ENCODE data around the gene AGBL1. TPM values are rescaled to one million over a fixed set of nuclear protein-coding genes. Genes with fewer than 3 reads are reported as not detected.

Gene AGBL1
- total RNA-seq, 2 experiments from 2014 or later: not detected

GRCh38 chr15:86259589-86259988 lies 179.9 kb downstream of the AGBL1 start:
- no peaks in the 10 kb centered on the region for H3K36me3 Mint-ChIP-seq
- CTCF ChIA-PET: no interaction called here
- H3K27ac Mint-ChIP-seq: no peak overlapping the region
- ATAC-seq: no peak
- H3K4me3 Mint-ChIP-seq: no peak overlapping the region
- no peaks in the 10 kb centered on the region for H3K9me3 Mint-ChIP-seq (ENCODE audit: low read depth)
- no peaks in the 10 kb centered on the region for H3K4me1 Mint-ChIP-seq
- DNase-seq: no peak
- H3K27me3 Mint-ChIP-seq: peaks cover 3% of the 10 kb centered on the region

GRCh38 chr15:86263230-86263629 lies 183.6 kb downstream of the AGBL1 start:
- Mint-ChIP-seq H3K27ac (no peak overlapping the region), H3K36me3 (no peaks in the 10 kb centered on the region), H3K4me3 (no peak overlapping the region), H3K4me1 (no peaks in the 10 kb centered on the region), H3K27me3 (peaks cover 3% of the 10 kb centered on the region), H3K9me3 (ENCODE audit: low read depth) (no peaks in the 10 kb centered on the region)
- no peak for DNase-seq
- no peak for ATAC-seq
- CTCF ChIA-PET: no interaction called here

GRCh38 chr15:86266896-86267484 lies 187.3 kb downstream of the AGBL1 start:
- Mint-ChIP-seq H3K27me3 (peaks cover 3% of the 10 kb centered on the region), H3K36me3 (no peaks in the 10 kb centered on the region), H3K27ac (no peak overlapping the region), H3K9me3 (ENCODE audit: low read depth) (no peaks in the 10 kb centered on the region), H3K4me3 (no peak overlapping the region), H3K4me1 (no peaks in the 10 kb centered on the region)
- CTCF ChIA-PET: no interaction called here
- DNase-seq: no peak
- ATAC-seq: no peak

- no peaks in the 10 kb centered on the region for H3K9me3 Mint-ChIP-seq (ENCODE audit: low read depth)
Observed at GRCh38 chr15:86267892-86268291, 188.2 kb downstream of the AGBL1 start.

GRCh38 chr15:86268558-86268957 lies 188.9 kb downstream of the AGBL1 start:
- CTCF ChIA-PET: no interaction called here
- H3K27ac Mint-ChIP-seq: no peak overlapping the region
- no peak overlapping the region for H3K4me3 Mint-ChIP-seq
- no peaks in the 10 kb centered on the region for H3K36me3 Mint-ChIP-seq
- no peaks in the 10 kb centered on the region for H3K4me1 Mint-ChIP-seq
- DNase-seq: no peak
- no peaks in the 10 kb centered on the region for H3K27me3 Mint-ChIP-seq
- H3K9me3 Mint-ChIP-seq (ENCODE audit: low read depth): no peaks in the 10 kb centered on the region
- ATAC-seq: no peak

More at GRCh38 chr15:86267892-86268291, 188.2 kb downstream of the AGBL1 start:
- CTCF ChIA-PET: no interaction called here
- H3K27me3 Mint-ChIP-seq: no peaks in the 10 kb centered on the region
- ATAC-seq (no peak), DNase-seq (no peak)
- H3K4me1 Mint-ChIP-seq: no peaks in the 10 kb centered on the region
- H3K27ac Mint-ChIP-seq: no peak overlapping the region
- H3K4me3 Mint-ChIP-seq: no peak overlapping the region
- H3K36me3 Mint-ChIP-seq: no peaks in the 10 kb centered on the region

- H3K9me3 Mint-ChIP-seq (ENCODE audit: low read depth): no peaks in the 10 kb centered on the region
- CTCF ChIA-PET: no interaction called here
Observed at GRCh38 chr15:86273309-86273708, 193.6 kb downstream of the AGBL1 start.

GRCh38 chr15:86275361-86275760 lies 195.7 kb downstream of the AGBL1 start:
- Mint-ChIP-seq H3K27me3 (no peaks in the 10 kb centered on the region), H3K4me1 (no peaks in the 10 kb centered on the region), H3K36me3 (no peaks in the 10 kb centered on the region), H3K4me3 (no peak overlapping the region), H3K27ac (no peak overlapping the region), H3K9me3 (ENCODE audit: low read depth) (no peaks in the 10 kb centered on the region)
- CTCF ChIA-PET: no interaction called here
- ATAC-seq (no peak), DNase-seq (no peak)

More at GRCh38 chr15:86273309-86273708, 193.6 kb downstream of the AGBL1 start:
- Mint-ChIP-seq H3K36me3 (no peaks in the 10 kb centered on the region), H3K27me3 (no peaks in the 10 kb centered on the region), H3K4me3 (no peak overlapping the region), H3K27ac (no peak overlapping the region), H3K4me1 (no peaks in the 10 kb centered on the region)
- ATAC-seq (no peak), DNase-seq (no peak)

- H3K4me1 Mint-ChIP-seq: no peaks in the 10 kb centered on the region
- ATAC-seq (no peak), DNase-seq (no peak)
- H3K9me3 Mint-ChIP-seq (ENCODE audit: low read depth): no peaks in the 10 kb centered on the region
- H3K4me3 Mint-ChIP-seq: no peak overlapping the region
- CTCF ChIA-PET: no interaction called here
- H3K27ac Mint-ChIP-seq: no peak overlapping the region
- no peaks in the 10 kb centered on the region for H3K27me3 Mint-ChIP-seq
- H3K36me3 Mint-ChIP-seq: no peaks in the 10 kb centered on the region
Observed at GRCh38 chr15:86278586-86278985, 198.9 kb downstream of the AGBL1 start.

- H3K27ac Mint-ChIP-seq: no peak overlapping the region
- ATAC-seq (no peak), DNase-seq (no peak)
- no peaks in the 10 kb centered on the region for H3K27me3 Mint-ChIP-seq
- H3K36me3 Mint-ChIP-seq: no peaks in the 10 kb centered on the region
- H3K9me3 Mint-ChIP-seq (ENCODE audit: low read depth): no peaks in the 10 kb centered on the region
- no peaks in the 10 kb centered on the region for H3K4me1 Mint-ChIP-seq
- CTCF ChIA-PET: no interaction called here
- no peak overlapping the region for H3K4me3 Mint-ChIP-seq
Observed at GRCh38 chr15:86284635-86285034, 205.0 kb downstream of the AGBL1 start.

GRCh38 chr15:86295511-86295910 lies 215.8 kb downstream of the AGBL1 start:
- H3K27me3 Mint-ChIP-seq: no peaks in the 10 kb centered on the region
- H3K4me3 Mint-ChIP-seq: no peak overlapping the region
- no peak for DNase-seq
- CTCF ChIA-PET: no interaction called here
- ATAC-seq: no peak
- H3K27ac Mint-ChIP-seq: no peak overlapping the region
- no peaks in the 10 kb centered on the region for H3K9me3 Mint-ChIP-seq (ENCODE audit: low read depth)
- no peaks in the 10 kb centered on the region for H3K36me3 Mint-ChIP-seq
- no peaks in the 10 kb centered on the region for H3K4me1 Mint-ChIP-seq

GRCh38 chr15:86296769-86297168 lies 217.1 kb downstream of the AGBL1 start:
- Mint-ChIP-seq H3K4me3 (no peak overlapping the region), H3K27me3 (no peaks in the 10 kb centered on the region), H3K36me3 (no peaks in the 10 kb centered on the region), H3K4me1 (no peaks in the 10 kb centered on the region), H3K27ac (no peak overlapping the region), H3K9me3 (ENCODE audit: low read depth) (no peaks in the 10 kb centered on the region)
- no peak for DNase-seq
- no peak for ATAC-seq
- CTCF ChIA-PET: no interaction called here

- no peaks in the 10 kb centered on the region for H3K36me3 Mint-ChIP-seq
- H3K4me3 Mint-ChIP-seq: no peak overlapping the region
- H3K9me3 Mint-ChIP-seq (ENCODE audit: low read depth): no peaks in the 10 kb centered on the region
- DNase-seq (no peak), ATAC-seq (no peak)
- CTCF ChIA-PET: no interaction called here
- H3K27me3 Mint-ChIP-seq: no peaks in the 10 kb centered on the region
- no peaks in the 10 kb centered on the region for H3K4me1 Mint-ChIP-seq
- no peak overlapping the region for H3K27ac Mint-ChIP-seq
Observed at GRCh38 chr15:86300390-86301125, 220.9 kb downstream of the AGBL1 start.

- H3K27ac Mint-ChIP-seq: no peak overlapping the region
- CTCF ChIA-PET: no interaction called here
- ATAC-seq (no peak), DNase-seq (no peak)
- H3K9me3 Mint-ChIP-seq (ENCODE audit: low read depth): no peaks in the 10 kb centered on the region
- peaks cover 3% of the 10 kb centered on the region for H3K27me3 Mint-ChIP-seq
- no peaks in the 10 kb centered on the region for H3K36me3 Mint-ChIP-seq
- no peak overlapping the region for H3K4me3 Mint-ChIP-seq
- peaks cover 5% of the 10 kb centered on the region for H3K4me1 Mint-ChIP-seq
Observed at GRCh38 chr15:86311568-86312280, 232.1 kb downstream of the AGBL1 start.

GRCh38 chr15:86312486-86312885 lies 232.8 kb downstream of the AGBL1 start:
- no peak for DNase-seq
- Mint-ChIP-seq H3K27me3 (peaks cover 3% of the 10 kb centered on the region), H3K36me3 (no peaks in the 10 kb centered on the region), H3K9me3 (ENCODE audit: low read depth) (no peaks in the 10 kb centered on the region), H3K4me3 (no peak overlapping the region), H3K27ac (no peak overlapping the region), H3K4me1 (peaks cover 5% of the 10 kb centered on the region)
- no peak for ATAC-seq
- CTCF ChIA-PET: no interaction called here

Measured in activated CD8-positive, alpha-beta memory T cell treated with anti-CD3 and anti-CD28 coated beads, Interleukin-2, amount 10 ng/mL, durations not matched to agents 7 days and 5 days (primary cell).